GM19467 (cell line): ENCODE results near the gene SMYD4.
"Not testable (repeated sequence)": the region's sequence is repeated elsewhere in the genome, so short reads cannot be mapped to it uniquely, and the experiment has no call there.

Experiments
- ATAC-seq: cut with Tn5 transposase; IDR thresholded peaks from one replicate; pipeline ENCODE4 v1.9.1; 2021; ENCODE audit warnings: mild to moderate bottlenecking, moderate library complexity; ENCODE audit not compliant: unreplicated experiment

Gene SMYD4

DNA sequence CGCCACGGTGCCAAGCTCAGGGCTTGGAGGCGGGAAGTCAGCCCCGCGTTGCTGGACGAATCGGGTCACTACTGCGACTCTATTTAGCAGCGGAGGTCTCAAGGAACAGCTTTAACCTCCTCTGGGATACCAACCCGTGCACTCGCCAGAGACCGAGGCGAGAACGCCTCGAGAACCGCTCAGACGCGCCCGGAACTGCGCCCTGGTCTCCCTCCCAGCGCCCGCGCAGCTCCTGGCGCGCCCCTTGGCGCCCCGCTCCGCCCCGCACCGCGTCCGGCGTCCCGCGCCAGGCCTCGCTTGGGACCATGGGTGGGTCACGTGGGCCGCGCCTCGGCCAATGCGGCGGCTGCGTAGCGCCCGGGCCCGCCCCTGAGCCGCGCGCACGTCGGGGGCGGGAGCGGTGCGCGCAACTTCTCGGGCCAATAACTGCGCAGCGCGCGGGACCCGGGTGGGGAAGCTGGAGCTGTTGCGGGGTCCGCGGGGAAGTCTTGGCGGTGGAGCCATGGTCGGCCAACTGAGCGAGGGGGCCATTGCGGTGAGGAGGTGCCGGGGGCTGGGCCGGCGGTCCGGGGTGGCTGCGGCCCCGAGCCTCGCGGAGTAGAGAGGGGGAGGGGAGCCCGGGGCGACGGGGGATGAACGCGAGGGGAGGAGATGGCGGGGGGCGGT lies at the start of gene SMYD4, which contains the start of gene RPA1:
Gene SMYD4, minus strand, starts transcription at position 311 of the 666 bp plus-strand sequence. CDS start 1,908 bp downstream, outside the sequence.
Gene RPA1, plus strand, starts transcription at position 414 of the 666 bp plus-strand sequence. Its CDS starts 89 bp downstream, at position 503.
- ATAC-seq: peak; percentile 80

DNA sequence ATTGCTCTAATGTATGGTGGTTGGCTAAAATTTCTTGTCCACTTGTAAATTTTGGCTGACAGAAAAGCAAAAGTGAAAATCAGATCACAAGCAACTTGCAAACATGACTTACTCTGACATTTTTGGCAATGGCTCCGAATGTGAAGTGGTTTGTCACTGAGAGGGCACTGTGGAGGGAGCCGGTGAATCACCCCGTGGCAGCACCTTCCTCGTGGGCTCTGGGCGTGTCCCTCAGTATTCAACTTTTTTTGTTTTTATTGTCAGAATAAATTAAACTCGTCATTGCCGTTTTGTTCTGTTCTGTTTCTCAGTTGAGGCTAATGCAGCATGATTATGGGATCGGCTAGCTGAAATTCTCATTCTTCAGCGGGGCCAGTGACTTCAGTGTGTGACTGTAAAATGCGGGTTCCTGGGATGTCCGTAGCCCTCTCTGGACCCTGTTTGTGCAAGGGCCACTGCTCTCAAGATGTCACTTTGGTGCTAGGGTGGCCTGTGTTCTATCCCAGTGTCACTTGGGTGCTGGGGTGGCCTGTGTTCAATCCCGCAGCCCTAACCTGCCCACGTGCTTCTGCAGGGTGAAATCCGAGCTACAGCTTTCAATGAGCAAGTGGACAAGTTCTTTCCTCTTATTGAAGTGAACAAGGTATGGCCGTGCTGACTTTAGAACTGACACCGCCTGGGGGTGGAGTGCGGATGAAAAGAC lies 48.9 kb upstream of the SMYD4 start:
- ATAC-seq: no peak

- ATAC-seq: no peak
These were observed 45.9 kb upstream of the SMYD4 start for GRCh38 chr17:1875597-1875996.

- no peak for ATAC-seq
These were observed 43.7 kb upstream of the SMYD4 start for GRCh38 chr17:1873418-1873817.

- ATAC-seq: no peak
These were observed 43.3 kb upstream of the SMYD4 start for GRCh38 chr17:1872976-1873375.

GRCh38 chr17:1872254-1872653 lies 42.6 kb upstream of the SMYD4 start:
- no peak for ATAC-seq

- ATAC-seq: no peak
These were observed 42.1 kb upstream of the SMYD4 start for GRCh38 chr17:1871756-1872155.

- no peak for ATAC-seq
These were observed 40.9 kb upstream of the SMYD4 start for GRCh38 chr17:1870592-1870991.

DNA sequence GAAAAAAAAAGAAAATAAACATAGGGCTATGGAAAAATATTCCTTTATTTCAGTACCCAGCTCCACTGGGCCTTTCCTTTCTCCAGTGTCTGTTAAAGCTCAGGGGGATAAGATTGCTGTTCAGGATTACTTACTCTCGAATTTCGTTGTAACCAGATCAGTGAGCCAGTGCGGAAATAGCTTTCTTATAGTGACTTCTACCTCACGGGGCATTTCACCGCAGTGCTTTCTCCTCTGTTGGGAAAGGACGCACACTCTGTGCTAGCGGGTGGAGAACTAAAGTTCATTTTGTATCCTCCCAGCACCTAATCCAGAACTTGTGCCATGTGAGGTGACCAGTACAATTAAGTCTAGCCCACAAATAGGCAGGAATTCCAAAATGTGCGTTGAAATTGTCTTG lies 38.4 kb upstream of the SMYD4 start:
- ATAC-seq: no peak

DNA sequence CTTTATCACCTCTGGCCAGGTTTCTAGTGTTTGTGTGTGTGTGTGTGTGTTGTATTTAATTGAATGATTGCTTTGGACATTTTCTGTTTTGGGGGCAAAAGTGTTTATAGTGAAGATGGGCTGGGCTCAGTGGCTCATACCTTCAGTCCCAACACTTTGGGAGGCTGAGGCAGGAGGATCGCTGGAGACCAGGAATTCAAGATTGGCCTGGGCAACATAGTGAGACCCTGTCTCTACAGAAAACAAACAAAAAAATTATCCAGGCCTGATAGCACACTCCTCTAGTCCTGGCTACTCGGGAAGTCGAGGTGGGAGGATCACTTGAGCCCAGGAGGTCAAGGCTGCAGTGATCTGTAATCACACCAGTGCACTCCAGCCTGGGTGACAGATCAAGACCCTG lies 37.6 kb upstream of the SMYD4 start:
- no peak for ATAC-seq

DNA sequence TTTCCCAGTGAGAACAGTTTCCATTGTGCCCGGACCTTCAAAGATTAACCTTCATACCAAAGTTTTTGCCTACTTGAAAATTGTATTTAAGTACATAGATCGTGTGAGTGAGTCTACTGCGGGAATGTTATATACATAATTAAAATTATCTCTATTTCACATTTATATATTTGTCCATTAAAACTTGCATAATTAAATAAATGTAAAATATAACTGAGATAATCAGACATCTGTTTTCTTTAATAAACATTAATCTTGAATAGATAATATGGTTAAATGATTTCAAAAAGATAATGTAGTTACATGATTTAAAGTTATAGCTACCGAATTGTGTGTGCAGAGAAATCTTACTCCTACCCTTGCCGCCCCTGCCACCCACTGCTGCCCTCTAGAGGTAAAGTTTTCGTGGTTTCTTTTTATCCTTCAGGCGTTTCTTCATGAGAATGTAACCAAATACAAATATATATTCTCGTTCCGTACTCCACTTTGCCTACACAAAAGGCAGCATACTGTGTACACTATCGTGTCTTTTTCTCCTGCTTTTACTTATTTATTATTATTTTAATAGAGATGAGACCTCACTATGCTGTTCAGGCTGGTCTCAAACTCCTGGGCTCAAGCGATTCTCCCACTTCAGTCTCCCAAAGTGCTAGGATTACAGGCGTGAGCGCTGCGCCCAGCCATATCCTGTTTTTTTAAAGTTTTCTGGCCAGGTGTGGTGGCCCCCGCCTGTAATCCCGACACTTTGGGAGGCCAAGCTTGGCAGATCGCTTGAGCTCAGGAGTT lies 35.7 kb upstream of the SMYD4 start:
- ATAC-seq: no peak

DNA sequence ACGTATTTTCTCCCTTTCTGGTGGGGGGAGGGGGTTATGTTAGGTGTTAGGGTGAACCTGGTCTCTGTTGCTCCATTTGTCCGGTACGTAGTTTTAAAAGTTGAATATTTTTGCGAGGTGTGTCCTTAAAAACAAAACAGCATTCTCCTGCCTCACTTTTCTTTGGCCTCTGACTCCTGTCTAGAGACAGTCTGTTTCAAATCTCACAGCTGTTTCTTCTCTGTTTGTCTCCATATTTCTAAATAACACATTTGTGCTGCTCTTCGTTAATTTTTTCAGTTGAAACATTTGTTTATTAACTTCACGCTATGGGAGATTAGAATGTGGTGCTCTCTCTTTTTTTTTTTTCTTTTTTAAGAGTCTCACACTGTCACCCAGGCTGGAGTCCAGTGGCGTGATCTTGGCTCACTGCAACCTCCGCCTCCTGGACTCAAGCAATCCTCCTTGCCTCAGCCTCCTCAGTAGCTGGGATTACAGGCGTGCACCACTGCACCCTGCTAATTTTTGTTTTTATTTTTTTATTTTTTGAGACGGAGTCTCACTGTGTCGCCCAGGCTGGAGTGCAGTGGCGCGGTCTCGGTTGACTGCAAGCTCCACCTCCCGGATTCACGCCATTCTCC lies 31.8 kb upstream of the SMYD4 start:
- ATAC-seq: no peak

GRCh38 chr17:1860978-1861377 lies 31.3 kb upstream of the SMYD4 start:
- ATAC-seq: no peak

DNA sequence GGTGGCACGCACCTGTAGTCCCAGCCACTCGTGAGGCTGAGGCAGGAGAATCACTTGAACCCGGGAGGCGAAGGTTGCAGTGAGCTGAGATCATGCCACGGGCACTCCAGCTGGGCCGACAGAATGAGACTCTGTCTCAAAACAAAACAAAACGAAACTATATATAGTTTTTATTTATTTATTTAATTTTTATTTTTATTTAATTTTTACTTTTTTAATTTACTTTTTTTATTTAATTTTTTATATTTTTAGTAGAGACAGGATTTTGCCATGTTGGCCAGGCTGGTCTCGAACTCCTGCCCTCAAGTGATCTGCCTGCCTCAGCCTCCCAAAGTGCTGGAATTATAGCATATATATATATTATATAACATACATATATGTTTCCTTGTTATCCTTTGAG lies 26.8 kb upstream of the SMYD4 start:
- ATAC-seq: not testable (repeated sequence)

DNA sequence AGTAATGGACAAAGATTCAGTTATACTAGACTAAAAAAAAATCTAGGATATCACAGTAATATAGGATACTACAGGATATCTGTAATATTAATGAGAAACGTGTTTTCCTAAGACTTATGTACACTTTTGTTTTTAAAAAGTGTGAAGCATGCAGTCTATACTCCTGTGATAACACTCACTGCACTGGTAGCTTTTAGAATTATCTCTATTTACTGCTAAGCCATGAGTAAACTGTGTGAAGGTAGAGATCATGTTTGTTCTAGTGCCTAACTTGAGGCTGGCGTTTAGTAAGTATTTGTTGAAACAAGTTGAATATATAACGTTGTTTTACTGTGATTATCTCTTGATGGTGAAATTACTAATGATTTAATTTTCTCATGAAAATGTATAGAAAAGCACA lies 24.0 kb upstream of the SMYD4 start:
- ATAC-seq: no peak

GRCh38 chr17:1852327-1852726 lies 22.6 kb upstream of the SMYD4 start:
- ATAC-seq: no peak

- no peak for ATAC-seq
These were observed 17.5 kb upstream of the SMYD4 start for GRCh38 chr17:1847191-1847590.

DNA sequence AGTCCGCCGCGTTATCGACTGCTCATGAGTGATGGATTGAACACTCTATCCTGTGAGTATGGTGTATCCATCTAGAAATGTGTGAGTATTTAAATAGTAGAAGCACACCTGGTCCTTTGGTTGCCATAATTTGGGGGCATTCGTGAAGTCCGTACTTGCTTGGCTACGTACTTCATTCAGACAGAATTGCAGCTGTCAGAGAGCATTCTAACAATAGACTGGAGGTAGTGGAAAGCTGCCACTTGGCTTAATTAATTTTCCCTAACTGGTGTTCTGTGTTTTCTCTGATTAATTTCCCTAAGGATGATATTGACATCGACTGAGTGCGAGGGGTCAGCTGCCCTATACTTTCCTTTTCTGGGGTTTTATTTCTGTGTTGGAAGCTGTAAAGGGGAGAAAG lies 14.2 kb upstream of the SMYD4 start:
- ATAC-seq: no peak

DNA sequence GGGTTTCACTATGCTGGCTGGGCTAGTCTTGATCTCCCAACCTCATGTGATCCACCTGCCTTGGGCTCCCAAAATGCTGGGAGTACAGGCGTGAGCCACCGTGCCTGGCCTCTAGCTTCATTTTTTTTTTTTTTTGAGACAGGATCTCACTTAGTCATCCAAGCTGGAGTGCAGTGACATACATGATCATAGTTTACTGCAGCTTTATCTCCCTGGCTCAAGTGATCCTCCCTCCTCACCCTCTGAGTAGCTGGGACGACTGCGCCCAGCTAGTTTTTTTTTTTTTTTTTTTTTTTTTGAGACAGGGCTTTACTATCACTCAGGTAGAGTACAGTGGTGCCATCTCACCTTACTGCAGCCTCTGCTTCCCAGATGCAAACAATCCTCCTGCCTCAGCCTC lies 9.8 kb upstream of the SMYD4 start:
- ATAC-seq: no peak

DNA sequence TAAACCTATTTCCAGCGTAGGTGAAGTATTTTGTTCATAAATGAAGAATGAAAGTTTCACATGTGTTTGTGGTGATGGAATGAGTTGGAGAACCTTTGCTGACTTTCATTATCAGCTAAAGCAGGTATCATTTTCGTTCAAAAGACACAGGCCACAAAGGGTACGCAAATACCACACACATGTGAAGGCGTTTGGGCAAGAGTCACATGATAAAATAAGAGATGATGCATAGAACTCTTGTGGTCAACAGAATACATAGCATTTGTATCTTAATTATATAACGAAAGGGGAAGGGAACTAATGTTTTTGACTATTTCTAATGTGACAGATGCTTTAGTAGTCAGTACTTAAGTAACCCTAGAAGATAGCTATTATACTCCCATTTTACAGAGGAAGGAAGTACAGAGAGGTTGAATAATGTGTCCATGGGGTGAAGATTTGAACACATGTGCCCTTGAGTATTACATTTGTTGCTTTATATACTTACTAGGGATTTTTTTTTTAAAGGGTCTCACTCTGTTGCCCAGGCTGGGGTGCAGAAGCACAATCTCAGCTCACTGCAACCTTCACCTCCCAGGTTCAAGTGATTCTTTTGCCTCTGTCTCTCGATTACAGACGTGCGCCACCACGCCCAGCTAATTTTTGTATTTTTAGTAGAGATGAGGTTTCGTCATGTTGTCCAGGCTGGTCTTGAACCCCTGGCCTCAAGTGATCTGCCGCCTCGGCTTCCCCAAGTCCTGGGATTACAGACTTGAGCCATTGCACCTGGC lies 4.9 kb upstream of the SMYD4 start:
- no peak for ATAC-seq

GRCh38 chr17:1830288-1830687 lies 586 bp upstream of the SMYD4 start:
- no peak for ATAC-seq
